ENCODE results near the gene BUB1B.

GRCh38 chr15:40246496-40247280 lies 85.8 kb downstream of the BUB1B start:
- no peak for TF ChIP-seq CTCF (conservative IDR thresholded peaks at IDR 0.05; ENCODE audit: low read depth, low read length)
- TF ChIP-seq EZH2 (IDR thresholded peaks at IDR 0.05; ENCODE audit: low read length, unreplicated experiment): no peak

Data from PC-3 (cell line).